Brain microvascular endothelial cell (primary cell): ENCODE data around the gene COL25A1.
A peak's percentile ranks its signal among the peaks of the same experiment; 100 is the strongest.

ENCODE experiments used
- DNase-seq: peaks from one replicate; pipeline ENCODE4 v3.0.0-alpha.2; 2020
- H3K27ac ChIP-seq: fragments of 250-450 bp; sonication (Bioruptor Pico); 2 replicates; pipeline ENCODE4 v1.5.1; 2020; ENCODE audit warnings: mild to moderate bottlenecking, moderate library complexity
- H3K27me3 ChIP-seq: fragments of 250-450 bp; sonication (Bioruptor Pico); replicated peaks from 2 replicates; pipeline ENCODE4 v1.5.1; 2020; ENCODE audit warnings: mild to moderate bottlenecking
- H3K36me3 ChIP-seq: fragments of 250-450 bp; sonication (Bioruptor Pico); replicated peaks from 2 replicates; pipeline ENCODE4 v1.5.1; 2020; ENCODE audit warnings: mild to moderate bottlenecking
- H3K4me3 ChIP-seq: 2 replicates; pipeline ENCODE4 v1.5.1; 2011; ENCODE audit warnings: low read depth, mild to moderate bottlenecking, control low read depth, low read length, moderate library complexity
- CTCF ChIP-seq: IDR thresholded peaks from 2 replicates; pipeline ENCODE4 v1.5.1; 2011; ENCODE audit warnings: low read depth, mild to moderate bottlenecking, moderate library complexity, low read length, control low read depth, inconsistent platforms; ENCODE audit errors: missing control alignments
- in situ Hi-C: cut with HindIII; loops from 2 replicates; pipeline ENCODE4 v1.10.0; 2017; ENCODE audit warnings: low sequenced_read_pairs, low pct_ligation_motif_present

COL25A1 gene

GRCh38 chr4:108774809-108775530, 527.5 kb downstream of the COL25A1 start:
- Histone ChIP-seq H3K36me3 (no peaks in the 10 kb centered on the region), H3K27me3 (no peaks in the 10 kb centered on the region), H3K27ac (no peak overlapping the region), H3K4me3 (no peak overlapping the region)
- in situ Hi-C loops: no loop called here
- TF ChIP-seq CTCF: no peak
- no peak for DNase-seq

GRCh38 chr4:108772402-108772801, 530.1 kb downstream of the COL25A1 start:
- TF ChIP-seq CTCF: no peak
- Histone ChIP-seq H3K36me3 (no peaks in the 10 kb centered on the region), H3K27ac (no peak overlapping the region), H3K4me3 (no peak overlapping the region), H3K27me3 (no peaks in the 10 kb centered on the region)
- in situ Hi-C loops: no loop called here
- DNase-seq: no peak

- Histone ChIP-seq H3K4me3 (no peak overlapping the region), H3K27ac (no peak overlapping the region), H3K36me3 (no peaks in the 10 kb centered on the region), H3K27me3 (peaks cover 5% of the 10 kb centered on the region)
- DNase-seq: no peak
- in situ Hi-C loops: no loop called here
- TF ChIP-seq CTCF: no peak
These were observed 536.4 kb downstream of the COL25A1 start for GRCh38 chr4:108766058-108766457.

GRCh38 chr4:108763986-108764385, 538.5 kb downstream of the COL25A1 start:
- H3K4me3 ChIP-seq: no peak overlapping the region
- no peak for TF ChIP-seq CTCF
- H3K27me3 ChIP-seq: peaks cover 5% of the 10 kb centered on the region
- no peak for DNase-seq
- no peak overlapping the region for H3K27ac ChIP-seq
- in situ Hi-C loops: no loop called here
- H3K36me3 ChIP-seq: no peaks in the 10 kb centered on the region

GRCh38 chr4:108763226-108763593, 539.2 kb downstream of the COL25A1 start:
- TF ChIP-seq CTCF: no peak
- DNase-seq: no peak
- Histone ChIP-seq H3K27ac (no peak overlapping the region), H3K36me3 (no peaks in the 10 kb centered on the region), H3K4me3 (peak overlapping the region; percentile 61), H3K27me3 (peaks cover 5% of the 10 kb centered on the region)
- in situ Hi-C loops: no loop called here
